Right lobe of liver (tissue), 6 donors: ENCODE data around the gene MYT1. TPM values are rescaled to one million over a fixed set of nuclear protein-coding genes. Genes with fewer than 3 reads are reported as not detected.

ENCODE experiments used
- ATAC-seq, 4 donors: fragments of 200-7000 bp; cut with Tn5 transposase; one replicate each; pipeline ENCODE4 v1.9.1; 2020; ENCODE audit warnings: mild to moderate bottlenecking in 4 of 4, moderate library complexity in 4 of 4
- DNase-seq, 3 donors: peaks; one replicate each; pipeline ENCODE4 v3.0.0-alpha.2; 2020
- H3K27ac ChIP-seq, 3 donors: fragments of 200-600 bp; one replicate each; pipeline ENCODE4 v1.8.0; 2022
- H3K27me3 ChIP-seq, 2 donors: fragments of 200-600 bp; one replicate each; pipeline ENCODE4 v1.8.0; 2022
- H3K36me3 ChIP-seq, 4 donors: fragments of 200-600 bp; sonication (generic) in 1 of 4; one replicate each; pipeline versions ENCODE4 v1.5.1 to v1.8.0; 2017 to 2022; ENCODE audit warnings: control low read depth in 1 of 4
- H3K4me1 ChIP-seq, 4 donors: fragments of 200-600 bp; sonication (generic) in 1 of 4; one replicate each; pipeline versions ENCODE4 v1.5.1 to v1.8.0; 2017 to 2022; ENCODE audit warnings: control low read depth in 1 of 4
- H3K4me3 ChIP-seq, 3 donors: fragments of 200-600 bp; one replicate each; pipeline ENCODE4 v1.8.0; 2022
- H3K9me3 ChIP-seq, 4 donors: fragments of 200-600 bp; sonication (generic) in 1 of 4; one replicate each; pipeline versions ENCODE4 v1.5.1 to v1.8.0; 2017 to 2022; ENCODE audit warnings: control low read depth in 1 of 4
- POLR2A ChIP-seq: fragments of 450-650 bp; IDR thresholded peaks from one replicate; pipeline ENCODE4 v1.6.1; 2017; ENCODE audit warnings: antibody characterized with exemption, mild to moderate bottlenecking
- WGBS: methylation state at CpG from one replicate; pipeline ENCODE4 v1.1.6; 2018; ENCODE audit warnings: low coverage, low lambda C conversion rate; ENCODE audit not compliant: insufficient coverage; ENCODE audit errors: missing lambda C conversion rate; 5-methylcytosine and 5-hydroxymethylcytosine counted together
- intact Hi-C, 2 donors: fragments of 100-400 bp; cut with DNase I; formaldehyde crosslinking; loops; one replicate each; pipeline versions ENCODE4 v1.11.2 to v1.14.1; 2022
- total RNA-seq, 6 experiments: library from RNA; depleted of rRNA in 2 of 6; stranded (reverse); fragments of >200 nt in 2 of 6; fragmentation: NEBNext Ultra II Directional in 3 of 6; extraction: Animal tissue kit (Norgen Biotek cat#: 25700) in 3 of 6; gene quantifications; one replicate each; pipeline versions ENCODE4 v1.1.0 to v1.2.4, GENCODE V29; 2016 to 2023
- TF ChIP-seq, protein P1 (sequence below), 4 donors: fragments of 200-600 bp in 3 of 4; fragments of 450-650 bp in 1 of 4; IDR thresholded peaks; one replicate each; pipeline versions ENCODE4 v1.5.1 to v1.8.0; 2016 to 2022; ENCODE audit warnings: antibody characterized with exemption in 4 of 4, mild to moderate bottlenecking in 2 of 4
- donor health status: DM: no; HTN: yes; CAD: no.
- donor health status: DM: no; HTN: no; CAD: no.
- donor health status: DM: no; HTN: no; CAD: no.
- donor health status: DM: no; HTN: yes; CAD: no.
- donor health status: DM: no; HTN: yes; CAD: no.

The MYT1 gene
- total RNA-seq, 6 experiments from 2014 or later: 0.06 to 0.09 TPM; not detected in 4

DNA sequence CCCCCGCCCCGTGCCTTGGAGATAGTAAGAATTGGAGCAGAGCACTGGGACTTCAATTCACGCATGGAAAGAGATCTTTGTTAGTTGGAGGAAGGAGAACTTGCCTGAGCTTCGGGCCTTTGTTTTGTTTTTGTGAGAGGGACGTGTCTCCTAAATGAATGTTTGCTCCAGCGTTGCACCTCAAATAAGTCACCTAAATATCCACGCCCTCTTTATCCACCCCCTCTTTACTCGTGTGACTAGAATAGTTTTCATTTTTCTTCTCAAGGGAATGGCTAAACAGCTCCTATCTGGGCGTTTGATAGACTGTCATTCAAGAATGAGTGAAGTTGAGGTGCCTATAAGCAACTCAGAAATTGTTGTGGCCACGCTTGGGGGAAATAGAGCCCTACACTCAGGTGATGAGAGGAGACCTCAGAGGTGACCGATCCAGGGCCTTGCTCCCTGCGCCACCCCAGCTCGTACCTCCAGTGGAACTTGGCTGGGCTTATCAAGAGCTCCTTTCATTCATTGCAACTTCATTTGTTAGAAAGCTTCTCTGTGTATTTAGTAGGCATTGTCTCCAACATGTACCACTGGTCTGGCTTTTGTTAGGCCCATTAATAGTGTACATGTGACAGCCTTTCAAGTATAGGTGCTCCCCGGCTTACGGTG, 92.2 kb downstream of the MYT1 start:
- Histone ChIP-seq H3K27ac (peak overlapping the region; percentile 78 to 94 (median 81)), H3K27me3 (no peaks in the 10 kb centered on the region), H3K9me3 (no peaks in the 10 kb centered on the region), H3K36me3 (no peaks in the 10 kb centered on the region), H3K4me3 (peak overlapping the region; percentile 79 to 92 (median 83)), H3K4me1 (peaks cover 0 to 11% (median 0%) of the 10 kb centered on the region in 4 donors)
- 17% methylated on average over 11 of the region's 15 CpGs for WGBS
- DNase-seq (no peak), ATAC-seq (no peak)
- intact Hi-C loops: no loop called here
- no peak for TF ChIP-seq POLR2A
- TF ChIP-seq, protein P1, sequence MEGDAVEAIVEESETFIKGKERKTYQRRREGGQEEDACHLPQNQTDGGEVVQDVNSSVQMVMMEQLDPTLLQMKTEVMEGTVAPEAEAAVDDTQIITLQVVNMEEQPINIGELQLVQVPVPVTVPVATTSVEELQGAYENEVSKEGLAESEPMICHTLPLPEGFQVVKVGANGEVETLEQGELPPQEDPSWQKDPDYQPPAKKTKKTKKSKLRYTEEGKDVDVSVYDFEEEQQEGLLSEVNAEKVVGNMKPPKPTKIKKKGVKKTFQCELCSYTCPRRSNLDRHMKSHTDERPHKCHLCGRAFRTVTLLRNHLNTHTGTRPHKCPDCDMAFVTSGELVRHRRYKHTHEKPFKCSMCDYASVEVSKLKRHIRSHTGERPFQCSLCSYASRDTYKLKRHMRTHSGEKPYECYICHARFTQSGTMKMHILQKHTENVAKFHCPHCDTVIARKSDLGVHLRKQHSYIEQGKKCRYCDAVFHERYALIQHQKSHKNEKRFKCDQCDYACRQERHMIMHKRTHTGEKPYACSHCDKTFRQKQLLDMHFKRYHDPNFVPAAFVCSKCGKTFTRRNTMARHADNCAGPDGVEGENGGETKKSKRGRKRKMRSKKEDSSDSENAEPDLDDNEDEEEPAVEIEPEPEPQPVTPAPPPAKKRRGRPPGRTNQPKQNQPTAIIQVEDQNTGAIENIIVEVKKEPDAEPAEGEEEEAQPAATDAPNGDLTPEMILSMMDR (IDR thresholded peaks at IDR 0.05): no peak

DNA sequence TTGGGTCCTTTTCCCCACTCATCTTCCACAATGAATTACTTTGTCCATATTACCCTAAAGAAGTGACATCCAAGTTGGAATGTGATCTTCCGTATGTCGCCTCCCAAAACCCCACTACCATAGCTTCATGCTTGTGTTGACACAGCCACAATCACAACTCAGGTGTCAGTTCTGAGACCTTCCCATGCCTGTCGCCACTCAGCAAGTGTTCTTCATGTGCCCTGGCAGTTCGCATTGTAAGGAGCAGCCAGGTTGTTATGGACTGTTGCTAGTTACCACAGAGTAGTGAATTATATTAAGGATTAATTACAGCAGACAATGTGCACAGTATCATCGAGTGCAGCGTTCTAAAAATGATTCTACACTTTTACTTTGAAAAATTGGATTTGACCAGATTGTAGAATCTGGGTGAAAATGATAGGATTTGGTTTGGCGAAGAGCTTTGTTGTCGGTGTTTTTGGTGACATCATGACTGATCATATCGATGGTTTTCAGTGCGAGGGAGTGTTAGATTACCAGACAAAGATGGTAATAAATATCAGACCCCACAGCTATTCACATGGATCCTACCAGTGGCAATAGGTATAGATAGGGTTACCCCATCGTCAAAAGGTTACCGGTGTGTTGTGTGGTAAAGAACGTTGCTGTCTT, 93.0 kb downstream of the MYT1 start:
- Histone ChIP-seq H3K36me3 (no peaks in the 10 kb centered on the region), H3K4me3 (peak overlapping the region in 1 of 3 donors; percentile 83), H3K9me3 (no peaks in the 10 kb centered on the region), H3K4me1 (peaks cover 0 to 11% (median 0%) of the 10 kb centered on the region in 4 donors), H3K27ac (no peak overlapping the region), H3K27me3 (no peaks in the 10 kb centered on the region)
- intact Hi-C loops: no loop called here
- 89% methylated on average over 13 of the region's 13 CpGs for WGBS
- no peak for DNase-seq
- no peak for TF ChIP-seq POLR2A
- TF ChIP-seq, protein P1 (IDR thresholded peaks at IDR 0.05): no peak
- no peak for ATAC-seq

DNA sequence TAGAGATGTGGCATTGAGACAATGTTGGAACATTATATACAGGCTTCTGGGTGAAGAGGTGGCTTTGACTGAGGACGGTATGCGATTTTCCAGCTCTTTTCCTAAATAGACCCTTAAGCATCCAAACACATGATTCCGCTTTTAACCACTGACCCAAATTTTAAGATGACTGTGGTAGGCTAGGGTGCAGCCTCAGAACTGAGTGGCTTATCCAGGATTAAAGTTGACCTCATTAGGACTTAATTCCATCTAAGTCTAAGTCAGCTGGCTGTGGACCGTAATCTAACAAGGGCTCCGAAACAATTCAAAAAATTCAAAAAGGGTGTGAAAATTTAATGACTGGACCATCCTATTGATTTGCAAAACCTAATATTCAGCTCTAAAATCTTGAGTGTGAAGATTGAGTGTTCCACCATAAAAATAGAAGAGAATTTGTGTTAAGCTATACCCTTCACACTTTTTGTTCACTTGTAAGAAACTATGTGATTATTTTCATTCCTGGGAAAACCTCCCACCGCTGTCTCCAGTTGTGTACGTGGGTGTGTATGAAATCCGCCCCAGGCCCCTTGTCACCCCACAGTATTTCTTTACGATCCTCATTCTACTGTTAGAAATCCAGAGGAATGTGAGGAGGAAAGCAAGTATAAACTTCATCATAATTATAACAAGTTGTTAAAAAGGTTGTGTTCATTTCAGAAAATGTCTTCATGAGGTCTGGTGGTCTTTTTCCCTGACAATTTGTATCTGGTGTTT, 94.0 kb downstream of the MYT1 start:
- H3K27me3 ChIP-seq: no peaks in the 10 kb centered on the region
- WGBS: 89% methylated on average over 6 of the region's 9 CpGs
- peaks cover 0 to 11% (median 0%) of the 10 kb centered on the region in 4 donors for H3K4me1 ChIP-seq
- no peaks in the 10 kb centered on the region for H3K36me3 ChIP-seq
- no peak for DNase-seq
- intact Hi-C loops: no loop called here
- no peak overlapping the region for H3K27ac ChIP-seq
- H3K4me3 ChIP-seq: no peak overlapping the region
- TF ChIP-seq POLR2A: no peak
- TF ChIP-seq, protein P1 (IDR thresholded peaks at IDR 0.05): no peak
- no peak for ATAC-seq
- no peaks in the 10 kb centered on the region for H3K9me3 ChIP-seq

DNA sequence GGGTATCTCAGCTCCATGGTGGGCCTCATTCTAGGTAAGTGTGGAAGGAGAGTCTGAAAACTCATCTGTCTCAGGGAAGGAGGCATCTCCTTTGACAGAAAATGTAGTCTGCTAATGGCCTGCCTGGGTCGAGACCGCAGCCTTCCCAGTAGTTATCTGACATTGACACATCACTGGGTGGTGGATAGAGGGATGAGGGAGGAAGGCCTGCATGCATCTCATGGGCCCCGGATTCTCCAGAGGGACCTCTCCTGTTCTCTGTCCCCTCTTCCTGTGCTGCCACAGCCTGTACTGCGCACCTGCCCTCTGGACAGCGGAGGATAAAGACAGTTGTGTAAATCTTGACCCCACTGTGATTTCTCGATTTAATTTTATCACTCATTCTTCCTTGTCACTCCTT, 96.0 kb downstream of the MYT1 start:
- Histone ChIP-seq H3K27me3 (no peaks in the 10 kb centered on the region), H3K36me3 (peaks cover 0 to 6% (median 0%) of the 10 kb centered on the region in 4 donors), H3K4me1 (peaks cover 0 to 11% (median 0%) of the 10 kb centered on the region in 4 donors), H3K27ac (peak overlapping the region in 2 of 3 donors; percentile 25 to 56), H3K4me3 (no peak overlapping the region), H3K9me3 (no peaks in the 10 kb centered on the region)
- WGBS: 42% methylated on average over 4 of the region's 6 CpGs
- no peak for DNase-seq
- intact Hi-C loops: no loop called here
- no peak for ATAC-seq
- TF ChIP-seq, protein P1 (IDR thresholded peaks at IDR 0.05): no peak
- no peak for TF ChIP-seq POLR2A
